ENCODE measurements around the gene DBF4B. TPM values are rescaled to one million over a fixed set of nuclear protein-coding genes. Genes with fewer than 3 reads are reported as not detected.
"Not testable (repeated sequence)": the region's sequence is repeated elsewhere in the genome, so short reads cannot be mapped to it uniquely, and the experiment has no call there.

DBF4B gene
- total RNA-seq, 2 donors from 2014 or later, result 18.0 to 48.1 TPM

DNA sequence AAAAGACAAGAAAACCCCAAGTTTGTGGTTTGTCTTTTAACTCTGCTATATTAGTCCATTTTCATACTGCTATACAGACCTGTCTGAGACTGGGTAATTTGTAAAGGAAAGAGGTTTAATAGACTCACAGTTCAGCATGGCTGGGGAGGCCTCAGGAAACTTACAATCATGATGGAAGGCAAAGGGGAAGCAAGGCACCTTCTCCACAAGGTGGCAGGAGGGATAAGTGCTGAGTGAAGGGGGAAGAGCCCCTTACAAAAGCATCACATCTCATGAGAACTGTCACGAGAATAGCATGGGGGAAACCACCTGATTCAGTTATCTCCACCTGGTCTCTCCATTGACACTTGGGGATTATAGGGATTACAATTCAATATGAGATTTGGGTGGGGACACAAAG lies 36.8 kb downstream of the DBF4B start:
- ATAC-seq (no peak), DNase-seq (ENCODE audit: low spot score) (no peak)
- H3K9me3 Mint-ChIP-seq, result no peaks in the 10 kb centered on the region
- no peaks in the 10 kb centered on the region for H3K4me1 Mint-ChIP-seq (ENCODE audit: low read depth in 2 of 2)
- H3K27me3 Mint-ChIP-seq, result no peaks in the 10 kb centered on the region
- no peak overlapping the region for H3K27ac Mint-ChIP-seq
- H3K4me3 Mint-ChIP-seq, result no peak overlapping the region
- no peaks in the 10 kb centered on the region for H3K36me3 Mint-ChIP-seq

DNA sequence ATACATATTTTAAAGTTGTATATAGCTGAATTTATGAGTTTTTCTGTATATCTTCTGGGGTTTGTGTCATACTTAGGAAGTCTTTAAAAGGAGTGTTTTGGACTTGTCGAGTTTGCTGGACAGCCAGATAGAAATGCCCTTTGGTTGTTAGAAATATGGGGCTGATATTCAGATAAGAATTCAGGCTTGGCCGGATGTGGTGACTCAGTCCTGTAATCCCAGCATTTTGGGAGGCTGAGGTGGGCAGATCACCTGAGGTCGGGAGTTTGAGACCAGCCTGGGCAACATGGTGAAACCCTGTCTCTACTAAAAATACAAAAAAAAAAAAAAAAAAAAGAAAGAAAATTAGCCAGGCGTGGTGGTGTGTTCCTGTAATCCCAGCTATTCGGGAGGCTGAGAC lies 37.3 kb downstream of the DBF4B start:
- not testable (repeated sequence) for DNase-seq (ENCODE audit: low spot score); H3K9me3 Mint-ChIP-seq

DNA sequence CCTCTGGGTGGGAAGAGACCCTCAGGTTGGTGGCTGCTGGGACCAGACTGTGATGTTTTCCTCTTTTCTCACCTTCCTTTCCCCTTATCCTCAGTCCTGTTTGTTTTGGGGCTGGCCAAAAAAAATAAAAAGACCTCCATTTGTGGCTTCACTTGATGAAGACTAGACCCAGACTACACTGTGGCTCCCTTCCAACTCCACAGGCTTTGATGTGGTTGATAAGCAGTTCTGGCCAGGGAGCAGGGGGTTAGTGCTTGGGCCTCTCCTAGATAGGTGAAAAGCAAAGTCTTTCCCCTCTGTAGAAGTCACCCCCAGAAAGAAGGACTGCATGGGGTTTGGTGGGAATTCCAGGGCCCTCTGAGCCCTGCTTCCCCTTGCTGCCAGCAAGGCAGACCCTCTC lies 39.1 kb downstream of the DBF4B start:
- no peaks in the 10 kb centered on the region for H3K9me3 Mint-ChIP-seq
- ATAC-seq (no peak), DNase-seq (ENCODE audit: low spot score) (no peak)
- H3K4me3 Mint-ChIP-seq, result no peak overlapping the region
- H3K4me1 Mint-ChIP-seq (ENCODE audit: low read depth in 2 of 2), result no peaks in the 10 kb centered on the region
- no peaks in the 10 kb centered on the region for H3K36me3 Mint-ChIP-seq
- no peaks in the 10 kb centered on the region for H3K27me3 Mint-ChIP-seq
- H3K27ac Mint-ChIP-seq, result no peak overlapping the region

More for the DNA sequence above, 37.3 kb downstream of the DBF4B start:
- not testable (repeated sequence) for H3K27ac Mint-ChIP-seq; H3K36me3 Mint-ChIP-seq; ATAC-seq; H3K4me1 Mint-ChIP-seq (ENCODE audit: low read depth in 2 of 2); H3K4me3 Mint-ChIP-seq; H3K27me3 Mint-ChIP-seq

DNA sequence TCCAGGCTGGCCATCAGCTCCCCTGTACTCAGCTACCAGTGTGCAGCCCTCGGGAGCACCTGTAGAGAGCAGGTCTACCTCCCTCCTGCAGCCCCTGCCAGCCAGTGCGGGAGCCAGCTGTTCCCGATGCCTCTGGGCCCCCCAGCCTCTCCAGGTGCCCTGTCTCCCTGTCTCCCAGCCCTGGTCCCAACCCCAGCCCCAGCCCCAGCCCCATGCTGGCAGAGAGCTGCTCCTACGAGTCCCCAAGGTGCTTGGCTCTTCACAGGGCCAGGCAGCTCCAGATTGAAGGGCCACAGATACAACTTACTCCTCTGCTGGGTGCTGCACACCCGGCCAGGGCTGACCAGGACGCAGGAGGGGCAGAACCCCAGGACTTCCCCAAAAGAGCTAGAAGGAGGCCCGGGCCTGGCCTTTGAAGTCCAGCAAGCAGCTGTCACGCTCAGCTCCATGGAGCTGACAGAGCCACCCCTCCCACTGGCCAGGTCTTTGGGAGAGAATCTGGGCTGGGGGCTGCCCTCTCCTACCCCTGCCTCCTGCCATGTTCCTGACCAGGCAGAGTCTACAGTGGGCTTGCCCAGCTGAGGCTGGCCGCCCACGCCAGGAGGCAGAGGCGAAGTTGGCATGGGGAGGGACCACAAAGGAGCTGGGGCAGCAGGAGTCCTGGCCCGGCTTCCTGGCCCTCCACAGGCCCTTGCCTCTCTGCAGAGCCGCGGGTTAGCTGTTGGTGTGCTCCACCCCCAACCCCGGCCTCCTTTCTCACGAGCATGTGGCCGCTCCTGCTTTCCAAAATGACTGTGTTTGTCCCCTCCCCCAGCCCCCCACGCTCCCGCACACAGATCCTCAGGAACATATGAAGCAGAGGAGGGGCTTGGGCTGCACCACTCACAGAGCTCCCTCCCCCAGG lies 40.9 kb downstream of the DBF4B start:
- Mint-ChIP-seq H3K27me3 (no peaks in the 10 kb centered on the region), H3K9me3 (no peaks in the 10 kb centered on the region), H3K36me3 (no peaks in the 10 kb centered on the region), H3K4me1 (ENCODE audit: low read depth in 2 of 2) (no peaks in the 10 kb centered on the region), H3K4me3 (no peak overlapping the region), H3K27ac (no peak overlapping the region)
- ATAC-seq (peak in 1 of 2 donors; percentile 22), DNase-seq (ENCODE audit: low spot score) (no peak)

DNA sequence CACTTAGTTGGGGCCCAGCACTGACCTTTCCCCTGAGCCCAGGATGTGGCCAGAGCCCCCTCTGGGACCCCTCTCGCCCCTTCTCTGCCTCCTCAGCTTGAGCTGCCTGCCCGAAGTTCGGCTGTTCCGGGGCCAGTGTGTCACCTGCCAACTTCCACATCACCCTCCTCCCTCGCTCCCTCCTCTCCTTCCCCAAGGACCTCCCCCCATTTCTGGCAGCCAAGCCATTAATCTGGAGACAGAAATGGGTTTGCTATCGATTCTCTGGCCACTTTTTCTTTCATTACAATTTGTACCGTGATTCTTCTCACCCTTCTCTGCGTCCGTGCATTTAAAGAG lies 41.5 kb downstream of the DBF4B start:
- Mint-ChIP-seq H3K9me3 (no peaks in the 10 kb centered on the region), H3K27me3 (no peaks in the 10 kb centered on the region), H3K27ac (no peak overlapping the region), H3K4me3 (no peak overlapping the region), H3K36me3 (no peaks in the 10 kb centered on the region), H3K4me1 (ENCODE audit: low read depth in 2 of 2) (no peaks in the 10 kb centered on the region)
- no peak for ATAC-seq
- DNase-seq (ENCODE audit: low spot score), result no peak

DNA sequence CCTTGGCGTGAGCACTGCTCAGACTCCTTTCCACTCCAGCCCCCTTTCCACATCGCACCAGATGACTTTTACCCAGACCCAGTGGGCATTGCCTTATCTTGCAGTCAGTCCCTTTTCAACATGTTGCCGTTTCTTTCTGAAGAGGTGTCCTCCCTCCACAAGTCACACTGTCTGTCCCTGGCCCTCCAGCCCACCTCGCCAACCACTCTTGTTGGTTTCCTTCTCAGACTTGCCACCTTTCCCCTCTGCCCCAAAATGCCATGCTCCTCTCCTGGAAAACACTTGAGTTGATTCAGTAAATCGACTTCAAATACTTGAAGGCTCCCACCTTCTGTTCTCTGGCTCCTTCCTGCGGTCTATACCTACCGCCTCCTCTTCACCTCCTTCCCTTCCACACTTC lies 42.9 kb downstream of the DBF4B start:
- Mint-ChIP-seq H3K4me1 (ENCODE audit: low read depth in 2 of 2) (no peaks in the 10 kb centered on the region), H3K36me3 (no peaks in the 10 kb centered on the region), H3K27me3 (no peaks in the 10 kb centered on the region), H3K4me3 (no peak overlapping the region), H3K27ac (no peak overlapping the region), H3K9me3 (no peaks in the 10 kb centered on the region)
- DNase-seq (ENCODE audit: low spot score), result no peak
- ATAC-seq, result no peak

DNA sequence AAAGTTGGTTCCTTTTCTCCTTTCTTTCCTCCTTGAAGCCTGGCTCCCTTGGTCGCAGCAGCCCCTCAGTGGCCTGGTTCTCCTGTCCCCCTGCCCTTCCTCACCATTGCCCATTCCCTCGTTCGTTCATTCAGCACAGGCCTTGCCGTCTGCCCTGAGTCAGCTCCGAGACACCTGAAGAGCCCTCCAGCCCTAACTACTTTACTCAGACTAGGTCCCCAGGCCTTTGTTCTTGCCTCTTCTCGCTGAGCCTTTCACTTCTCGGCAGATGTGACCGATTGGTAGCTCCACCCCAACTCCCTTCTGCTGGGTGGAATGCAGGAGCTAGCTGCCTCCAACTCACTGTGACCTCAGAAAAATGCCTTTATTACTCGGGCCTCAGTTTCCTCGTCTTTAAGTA lies 43.3 kb downstream of the DBF4B start:
- Mint-ChIP-seq H3K27me3 (no peaks in the 10 kb centered on the region), H3K27ac (no peak overlapping the region), H3K9me3 (no peaks in the 10 kb centered on the region), H3K4me3 (no peak overlapping the region), H3K4me1 (ENCODE audit: low read depth in 2 of 2) (no peaks in the 10 kb centered on the region), H3K36me3 (no peaks in the 10 kb centered on the region)
- ATAC-seq, result no peak
- DNase-seq (ENCODE audit: low spot score), result no peak

DNA sequence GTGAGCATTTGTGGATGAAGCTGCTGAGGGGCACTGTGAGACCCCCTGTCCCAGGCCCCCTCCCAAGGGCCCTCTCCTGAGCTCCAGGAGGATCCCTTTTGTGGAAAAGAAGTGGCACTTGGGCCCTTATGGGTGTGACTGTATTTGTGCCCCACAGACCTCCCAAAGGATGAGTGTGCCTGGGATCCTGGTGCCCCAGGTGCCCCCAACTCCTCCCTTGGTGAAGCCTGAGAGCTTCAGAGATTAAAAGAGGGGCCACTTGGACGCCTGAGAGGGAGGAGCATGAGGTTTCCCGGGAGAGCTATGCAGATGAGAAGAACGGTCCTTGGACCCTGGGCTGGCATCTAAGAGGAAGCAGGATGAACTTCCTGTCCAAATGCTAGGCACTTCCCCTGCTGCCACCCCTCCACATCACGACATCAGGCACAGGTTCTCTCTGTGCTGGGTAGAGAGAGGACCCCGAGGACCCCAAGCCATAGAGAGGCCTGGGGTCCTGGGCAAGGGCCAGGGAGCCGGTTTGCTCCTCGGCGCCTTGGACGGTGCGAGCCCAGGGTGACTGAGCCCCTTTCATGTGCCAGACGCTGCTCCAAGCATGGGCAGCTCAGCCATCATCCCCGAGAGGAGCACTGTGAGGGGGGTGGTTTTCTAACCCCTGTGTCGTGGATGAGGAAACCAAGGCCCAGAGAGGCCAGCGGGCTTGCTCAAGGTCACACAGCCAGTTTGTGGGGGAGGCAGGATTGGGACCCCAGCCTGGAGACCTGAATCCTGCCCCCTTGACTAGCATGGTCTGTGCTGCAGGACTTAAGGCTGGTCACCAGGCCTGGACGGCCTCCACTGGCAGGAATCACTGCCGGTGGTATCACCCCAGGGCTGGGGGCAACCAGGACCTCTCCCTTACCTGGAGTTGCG lies 44.7 kb downstream of the DBF4B start:
- no peak overlapping the region for H3K27ac Mint-ChIP-seq
- H3K4me3 Mint-ChIP-seq, result no peak overlapping the region
- no peaks in the 10 kb centered on the region for H3K9me3 Mint-ChIP-seq
- H3K4me1 Mint-ChIP-seq (ENCODE audit: low read depth in 2 of 2), result peaks cover 0 to 2% of the 10 kb centered on the region in 2 donors
- DNase-seq (ENCODE audit: low spot score) (no peak), ATAC-seq (no peak)
- peaks cover 0 to 6% of the 10 kb centered on the region in 2 donors for H3K27me3 Mint-ChIP-seq
- no peaks in the 10 kb centered on the region for H3K36me3 Mint-ChIP-seq

DNA sequence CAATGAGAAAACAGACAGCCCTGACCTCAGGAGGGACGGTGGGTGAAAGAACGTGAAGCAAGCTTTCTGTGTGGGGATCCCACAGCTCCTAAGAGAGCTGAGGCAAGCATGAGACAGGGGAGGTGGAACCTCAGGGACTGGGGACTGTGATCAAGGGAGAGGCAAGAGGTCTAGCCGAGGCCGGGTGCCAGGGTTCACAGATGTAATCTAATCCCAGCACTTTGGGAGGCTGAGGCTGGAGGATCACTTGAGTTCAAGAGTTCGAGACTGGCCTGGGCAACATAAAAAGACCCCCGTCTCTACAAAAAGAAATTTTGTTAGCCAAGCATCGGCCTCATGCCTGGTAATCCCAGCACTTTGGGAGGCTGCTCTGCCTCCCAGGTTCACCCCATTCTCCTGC lies 45.8 kb downstream of the DBF4B start:
- no peak for DNase-seq (ENCODE audit: low spot score)
- H3K4me1 Mint-ChIP-seq (ENCODE audit: low read depth in 2 of 2), result peaks cover 0 to 3% of the 10 kb centered on the region in 2 donors
- peaks cover 0 to 7% of the 10 kb centered on the region in 2 donors for H3K27me3 Mint-ChIP-seq
- H3K4me3 Mint-ChIP-seq, result no peak overlapping the region
- no peak overlapping the region for H3K27ac Mint-ChIP-seq
- no peak for ATAC-seq
- H3K9me3 Mint-ChIP-seq, result no peaks in the 10 kb centered on the region
- H3K36me3 Mint-ChIP-seq, result no peaks in the 10 kb centered on the region

DNA sequence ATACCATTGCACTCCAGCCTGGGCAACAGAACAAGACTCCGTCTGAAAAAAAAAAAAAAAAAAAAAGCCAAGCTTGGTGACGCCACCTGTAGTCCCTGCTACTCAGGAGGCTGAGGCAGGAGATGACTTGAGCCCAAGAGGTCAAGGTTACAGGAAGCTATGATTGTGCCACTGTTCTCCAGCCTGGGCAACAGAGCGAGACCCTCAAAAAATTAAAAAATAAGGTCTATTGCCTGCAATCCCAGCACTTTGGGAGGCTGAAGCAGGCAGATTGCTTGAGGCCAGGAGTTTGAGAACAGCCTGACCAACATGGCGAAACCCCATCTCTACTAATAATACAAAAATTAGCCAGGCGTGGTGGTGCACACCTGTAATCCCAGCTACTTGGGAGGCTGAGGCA lies 46.7 kb downstream of the DBF4B start:
- not testable (repeated sequence) for ATAC-seq; H3K27ac Mint-ChIP-seq; H3K4me3 Mint-ChIP-seq; DNase-seq (ENCODE audit: low spot score); H3K4me1 Mint-ChIP-seq (ENCODE audit: low read depth in 2 of 2); H3K36me3 Mint-ChIP-seq; H3K27me3 Mint-ChIP-seq; H3K9me3 Mint-ChIP-seq

DNA sequence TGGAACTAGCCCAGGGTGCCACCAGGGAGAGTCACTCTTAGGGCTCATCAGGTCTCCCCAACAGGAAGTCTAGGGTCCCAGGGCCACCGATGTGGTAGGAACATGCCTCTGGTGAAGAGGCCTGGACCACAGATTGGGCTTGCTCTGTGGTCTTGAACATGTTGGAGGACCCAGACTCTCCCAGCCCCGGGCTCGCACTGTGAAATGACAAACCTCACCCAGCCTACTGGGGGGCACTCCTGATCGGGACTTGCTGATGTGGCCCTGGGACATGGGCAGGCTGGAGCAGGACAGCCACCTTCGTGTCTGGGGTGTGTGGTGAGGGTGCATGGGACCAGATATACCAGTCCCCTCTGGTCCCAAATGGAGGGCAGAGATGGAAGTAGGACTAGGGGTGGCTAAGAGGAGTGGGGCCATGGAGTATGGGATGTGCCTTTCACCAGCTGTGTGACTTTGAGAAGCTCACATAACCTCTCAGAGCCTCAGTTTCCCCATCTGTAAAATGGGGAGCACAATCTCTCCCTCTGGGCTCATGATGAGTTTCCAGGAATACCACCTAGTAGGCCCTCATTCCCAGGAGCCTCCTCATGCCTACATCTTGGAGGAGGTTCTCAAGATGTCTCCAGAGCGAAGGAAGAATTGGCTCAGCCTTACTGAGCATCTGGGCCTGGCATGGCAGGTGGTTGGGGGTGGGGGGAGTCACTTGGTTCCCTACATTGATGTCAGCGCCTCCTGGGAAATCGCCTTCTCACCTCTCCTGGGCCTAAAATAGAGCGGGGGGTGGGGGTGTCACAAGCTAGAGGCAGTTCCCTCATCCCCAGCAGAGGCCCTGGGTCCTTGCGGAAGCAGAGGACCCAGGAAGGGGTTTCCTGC lies 48.8 kb downstream of the DBF4B start:
- peaks cover 5 to 14% of the 10 kb centered on the region in 2 donors for H3K27me3 Mint-ChIP-seq
- peak in 1 of 2 donors; percentile 3 for ATAC-seq
- H3K9me3 Mint-ChIP-seq, result no peaks in the 10 kb centered on the region
- peaks cover 0 to 3% of the 10 kb centered on the region in 2 donors for H3K4me1 Mint-ChIP-seq (ENCODE audit: low read depth in 2 of 2)
- H3K36me3 Mint-ChIP-seq, result no peaks in the 10 kb centered on the region
- no peak overlapping the region for H3K27ac Mint-ChIP-seq
- H3K4me3 Mint-ChIP-seq, result no peak overlapping the region
- DNase-seq (ENCODE audit: low spot score), result no peak

DNA sequence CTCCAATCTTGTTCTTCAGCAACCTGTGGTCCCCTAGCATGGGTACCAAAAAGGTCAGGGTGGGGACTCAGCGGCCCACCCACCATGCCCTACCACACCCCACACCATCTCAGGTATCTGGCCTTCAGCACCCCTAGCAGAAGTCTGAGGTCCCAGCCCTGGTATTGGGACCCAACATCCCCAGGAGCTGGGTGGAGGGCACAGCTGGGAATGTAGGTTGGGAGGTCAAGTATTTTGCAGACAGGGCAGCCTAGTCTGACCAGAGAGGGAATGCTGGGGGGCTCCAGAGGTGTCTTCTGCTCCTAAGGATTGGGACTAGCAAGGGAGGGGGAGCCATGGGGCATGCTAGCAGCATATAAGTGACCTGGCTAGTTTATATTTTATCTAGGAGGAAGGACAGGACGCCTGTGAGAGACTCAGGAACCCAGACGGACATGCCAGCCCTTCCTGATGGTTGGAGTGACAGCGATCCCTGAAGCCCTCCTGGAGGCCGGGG lies 49.5 kb downstream of the DBF4B start:
- peaks cover 5 to 14% of the 10 kb centered on the region in 2 donors for H3K27me3 Mint-ChIP-seq
- H3K4me3 Mint-ChIP-seq, result peak overlapping the region; percentile 44
- no peaks in the 10 kb centered on the region for H3K36me3 Mint-ChIP-seq
- peaks cover 0 to 3% of the 10 kb centered on the region in 2 donors for H3K4me1 Mint-ChIP-seq (ENCODE audit: low read depth in 2 of 2)
- H3K27ac Mint-ChIP-seq, result no peak overlapping the region
- ATAC-seq (no peak), DNase-seq (ENCODE audit: low spot score) (no peak)
- no peaks in the 10 kb centered on the region for H3K9me3 Mint-ChIP-seq

DNA sequence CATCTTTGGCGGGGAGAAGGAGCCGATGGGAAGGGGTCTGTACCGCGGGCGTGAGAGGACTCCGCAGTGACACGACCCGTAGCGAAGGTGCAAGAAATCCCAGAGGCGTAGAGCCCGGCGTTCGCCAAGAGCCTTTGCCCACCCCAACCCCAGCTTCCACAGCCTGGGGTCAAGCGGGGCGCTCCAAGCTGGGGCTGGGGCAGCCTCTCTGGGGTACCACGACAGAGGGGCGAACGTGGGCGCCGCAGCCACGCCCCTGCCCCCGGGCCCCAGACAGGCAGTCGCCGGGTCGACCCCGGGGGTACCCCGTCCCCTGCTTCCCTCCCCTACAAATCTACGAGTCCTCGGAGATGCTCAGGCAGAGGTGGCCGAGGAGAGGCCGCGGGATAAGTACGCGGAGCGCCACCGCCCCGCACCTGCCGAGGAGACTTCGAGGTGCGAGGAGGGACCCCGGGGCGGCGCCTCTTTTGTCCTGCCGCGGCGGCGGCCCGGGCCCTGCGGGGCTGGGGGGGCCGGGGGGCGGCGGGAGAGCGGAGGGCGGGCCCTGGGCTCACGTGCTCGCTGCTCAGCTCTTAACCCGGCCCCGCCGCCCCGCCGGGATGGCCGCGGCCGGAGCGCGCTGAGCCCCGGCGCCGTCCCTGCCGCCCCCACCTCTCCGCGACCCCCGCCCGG lies 50.1 kb downstream of the DBF4B start, which contains the start of gene ADAM11:
TSS of gene ADAM11 (plus strand) at position 575 of the 672 bp plus-strand sequence. CDS start 212 bp downstream, outside the sequence.
- no peaks in the 10 kb centered on the region for H3K36me3 Mint-ChIP-seq
- peak within 1 kb of the TSS; percentile 44 for H3K4me3 Mint-ChIP-seq
- H3K4me1 Mint-ChIP-seq (ENCODE audit: low read depth in 2 of 2), result peaks cover 0 to 3% of the 10 kb centered on the region in 2 donors
- ATAC-seq (peak; percentile 13 to 30), DNase-seq (ENCODE audit: low spot score) (no peak)
- H3K9me3 Mint-ChIP-seq, result no peaks in the 10 kb centered on the region
- no peak within 1 kb of the TSS for H3K27ac Mint-ChIP-seq
- peaks cover 5 to 14% of the 10 kb centered on the region in 2 donors for H3K27me3 Mint-ChIP-seq

Data from natural killer cell treated with Interleukin-12 subunit alpha and Interleukin-12 subunit beta and Interleukin-15 and Interleukin-18, amount 100 ng/mL, for 72 hours (primary cell).